GM12878 (cell line): ENCODE measurements around the gene DGCR8. TPM values are rescaled to one million over a fixed set of nuclear protein-coding genes. Genes with fewer than 3 reads are reported as not detected.
A peak's percentile ranks its signal among the peaks of the same experiment; 100 is the strongest.

Experiments used
- ATAC-seq: fragments of 200-7000 bp; cut with Tn5 transposase; 3 replicates; pipeline ENCODE4 v1.9.1; 2020; ENCODE audit warnings: mild to moderate bottlenecking, moderate library complexity
- BruUV-seq: library from RNA; stranded (reverse); fragments of 400-500 nt; replicated peaks from 2 replicates; lab custom pipeline; 2021; lab: Mats Ljungman, UMichigan
- CTCF ChIA-PET: fragments of 300-600 bp; sonication (Branson Sonifier 250); formaldehyde crosslinking; extraction: SDS; loops from one replicate; lab custom pipeline; 2021; ENCODE audit warnings: inconsistent platforms; lab: Yijun Ruan, JAX
- POLR2A ChIA-PET: fragments of 350-600 bp; formaldehyde crosslinking; extraction: SDS; loops from one replicate; lab custom pipeline; 2021; ENCODE audit warnings: inconsistent platforms; lab: Charles Lee
- RAD21 ChIA-PET: fragments of 300-600 bp; sonication (Branson Sonifier 250); formaldehyde crosslinking; loops from one replicate; lab custom pipeline; 2023; ENCODE audit warnings: antibody characterized with exemption; ENCODE audit not compliant: unreplicated experiment; lab: Charles Lee
- SMC1A ChIA-PET: fragments of 300-600 bp; sonication (Branson Sonifier 250); formaldehyde crosslinking; loops from one replicate; lab custom pipeline; 2023; ENCODE audit not compliant: unreplicated experiment, uncharacterized antibody; lab: Charles Lee
- DNase-seq: peaks from one replicate; pipeline ENCODE4 v3.0.0-alpha.2; 2011; ENCODE audit warnings: low read depth, low spot score
- FAIRE-seq: peaks from 3 replicates; lab custom pipeline; 2011; peaks lifted over from hg19 to GRCh38; lab: Jason Lieb, UNC
- H2AFZ ChIP-seq: 2 replicates; pipeline ENCODE4 v1.6.0; 2011; ENCODE audit warnings: low read depth, low read length, control low read depth; ENCODE audit not compliant: control insufficient read depth
- H3K27ac ChIP-seq: 2 replicates; pipeline ENCODE4 v1.5.1; 2011; ENCODE audit warnings: control low read depth; ENCODE audit not compliant: control insufficient read depth, insufficient read depth
- H3K27me3 ChIP-seq, 2 experiments: replicated peaks in 1 of 2; 2 replicates each; pipeline versions ENCODE4 v1.6.0 to v1.6.1; 2011; ENCODE audit warnings: low read length in 1 of 2; ENCODE audit not compliant: control insufficient read depth in 2 of 2, insufficient read depth in 2 of 2
- H3K36me3 ChIP-seq, 2 experiments: 2 replicates each; pipeline ENCODE4 v1.5.1; 2011; ENCODE audit warnings: low read length in 1 of 2; ENCODE audit not compliant: control insufficient read depth in 2 of 2, insufficient read depth in 2 of 2
- H3K4me1 ChIP-seq: 2 replicates; pipeline ENCODE4 v1.6.1; 2011; ENCODE audit warnings: mild to moderate bottlenecking, low read length, moderate library complexity, mixed read lengths; ENCODE audit not compliant: control insufficient read depth, insufficient read depth
- H3K4me2 ChIP-seq: 2 replicates; pipeline ENCODE4 v1.6.0; 2011; ENCODE audit warnings: control low read depth; ENCODE audit not compliant: control insufficient read depth, insufficient read depth
- H3K4me3 ChIP-seq: fragments of 200-600 bp; sonication (generic); 2 replicates; pipeline ENCODE4 v1.5.1; 2016
- H3K79me2 ChIP-seq: 2 replicates; pipeline ENCODE4 v1.6.0; 2011; ENCODE audit warnings: low read length; ENCODE audit not compliant: control insufficient read depth, insufficient read depth
- H3K9ac ChIP-seq: 2 replicates; pipeline ENCODE4 v1.8.0; 2011; ENCODE audit warnings: low read length, control low read depth, mixed read lengths; ENCODE audit not compliant: control insufficient read depth, insufficient read depth
- H3K9me3 ChIP-seq: replicated peaks from 3 replicates; pipeline ENCODE4 v1.5.1; 2011; ENCODE audit warnings: mild to moderate bottlenecking, low read length; ENCODE audit not compliant: control insufficient read depth, insufficient read depth
- H4K20me1 ChIP-seq: 2 replicates; pipeline ENCODE4 v1.6.0; 2011; ENCODE audit not compliant: control insufficient read depth, insufficient read depth
- EED ChIP-seq: sonication (generic); IDR thresholded peaks from 2 replicates; pipeline ENCODE4 v1.6.1; 2016; ENCODE audit warnings: antibody characterized with exemption, low read depth
- EP300 ChIP-seq, 2 experiments: fragments of 150-350 bp in 1 of 2; IDR thresholded peaks; 2 replicates each; pipeline ENCODE4 v1.6.1; 2011 to 2012; ENCODE audit warnings: low read depth in 2 of 2, low read length in 2 of 2, borderline replicate concordance in 1 of 2, improper control_type of control experiment in 1 of 2, inconsistent platforms in 1 of 2; ENCODE audit not compliant: control insufficient read depth in 1 of 2
- HDGF ChIP-seq: fragments of 450-650 bp; IDR thresholded peaks from 2 replicates; pipeline ENCODE4 v1.6.1; 2016; ENCODE audit warnings: antibody characterized with exemption
- LARP7 ChIP-seq: fragments of 450-650 bp; IDR thresholded peaks from 2 replicates; pipeline ENCODE4 v1.6.1; 2017; ENCODE audit warnings: mild to moderate bottlenecking
- MLLT1 ChIP-seq: fragments of 450-650 bp; IDR thresholded peaks from 2 replicates; pipeline ENCODE4 v1.6.1; 2016; ENCODE audit warnings: mild to moderate bottlenecking
- NFYA ChIP-seq: IDR thresholded peaks from 2 replicates; pipeline ENCODE4 v1.6.1; 2011; ENCODE audit warnings: low read depth, mild to moderate bottlenecking, low read length, improper control_type of control experiment, borderline replicate concordance
- RELA ChIP-seq: fragments of 450-650 bp; IDR thresholded peaks from 2 replicates; pipeline ENCODE4 v1.8.0; 2014; ENCODE audit warnings: borderline replicate concordance; ENCODE audit not compliant: partially characterized antibody
- SMC3 ChIP-seq: IDR thresholded peaks from 2 replicates; pipeline ENCODE4 v1.6.1; 2011; ENCODE audit warnings: low read length, improper control_type of control experiment, borderline replicate concordance
- SPI1 ChIP-seq: IDR thresholded peaks from 2 replicates; pipeline ENCODE4 v1.6.1; 2011; ENCODE audit warnings: low read depth, mild to moderate bottlenecking, low read length, moderate library complexity, borderline replicate concordance; ENCODE audit not compliant: insufficient read depth
- SREBF1 ChIP-seq: IDR thresholded peaks from 2 replicates; pipeline ENCODE4 v1.6.1; 2012; ENCODE audit warnings: mild to moderate bottlenecking, low read length
- SRF ChIP-seq, 2 experiments: IDR thresholded peaks; 2 replicates each; pipeline ENCODE4 v1.6.1; 2011; ENCODE audit warnings: low read depth in 2 of 2, low read length in 2 of 2, mild to moderate bottlenecking in 1 of 2, moderate library complexity in 1 of 2
- STAT1 ChIP-seq: fragments of 450-650 bp; conservative IDR thresholded peaks from 2 replicates; pipeline ENCODE4 v1.6.1; 2014; ENCODE audit warnings: antibody characterized with exemption, mild to moderate bottlenecking
- SUZ12 ChIP-seq: fragments of 200-600 bp; sonication (generic); IDR thresholded peaks from one replicate; pipeline ENCODE4 v1.6.1; 2018; ENCODE audit warnings: antibody characterized with exemption, mild to moderate bottlenecking; ENCODE audit not compliant: unreplicated experiment
- ZNF384 ChIP-seq: IDR thresholded peaks from 2 replicates; pipeline ENCODE4 v1.6.1; 2012; ENCODE audit warnings: low read depth, mild to moderate bottlenecking, low read length, improper control_type of control experiment, borderline replicate concordance
- WGBS: methylation state at CpG from one replicate; pipeline ENCODE4 v1.1.6; 2016; ENCODE audit warnings: low lambda C conversion rate; ENCODE audit not compliant: insufficient replicate concordance, insufficient coverage; ENCODE audit errors: missing lambda C conversion rate; 5-methylcytosine and 5-hydroxymethylcytosine counted together
- in situ Hi-C: fragments of 300-500 bp; cut with MboI; formaldehyde crosslinking; loops from 9 replicates; pipeline ENCODE4 v1.14.3; 2018; ENCODE audit warnings: mixed read lengths
- intact Hi-C: fragments of 100-400 bp; cut with micrococcal nuclease; formaldehyde crosslinking; loops from one replicate; pipeline ENCODE4 v1.14.2; 2022; ENCODE audit not compliant: unreplicated experiment
- polyA plus RNA-seq, 11 experiments: library from polyadenylated mRNA; depleted of rRNA in 4 of 11; unstranded in 6 of 11; stranded (reverse) in 5 of 11; fragments of >200 nt; fragmentation: Nextera tagmentation in 4 of 11; fragmentation: Illumina TruSeq in 1 of 11; extraction: Ambion mirVana in 4 of 11; extraction: Trizol in 1 of 11; gene quantifications; 1 replicate in 1 of 11; 2 replicates in 10 of 11; pipeline versions ENCODE4 v1.2.1 to v1.2.3, GENCODE V29; 2011 to 2016; ENCODE audit warnings: inconsistent platforms in 2 of 11, missing spikeins in 2 of 11, low read depth in 1 of 11
- total RNA-seq, 4 experiments: library from RNA; depleted of rRNA in 3 of 4; stranded (reverse); fragments of >200 nt in 3 of 4; fragmentation: Illumina TruSeq in 1 of 4; extraction: Trizol in 1 of 4; gene quantifications; 2 replicates each; pipeline versions ENCODE4 v1.2.1 to v1.2.3, GENCODE V29; 2013 to 2021

The DGCR8 gene
- total and polyA plus RNA-seq, 10 of the 15 experiments (the other 5 are each of a cell fraction or from before 2014, with no cell fraction given), result 1.2 to 35.1 (median 17.2) TPM

DNA sequence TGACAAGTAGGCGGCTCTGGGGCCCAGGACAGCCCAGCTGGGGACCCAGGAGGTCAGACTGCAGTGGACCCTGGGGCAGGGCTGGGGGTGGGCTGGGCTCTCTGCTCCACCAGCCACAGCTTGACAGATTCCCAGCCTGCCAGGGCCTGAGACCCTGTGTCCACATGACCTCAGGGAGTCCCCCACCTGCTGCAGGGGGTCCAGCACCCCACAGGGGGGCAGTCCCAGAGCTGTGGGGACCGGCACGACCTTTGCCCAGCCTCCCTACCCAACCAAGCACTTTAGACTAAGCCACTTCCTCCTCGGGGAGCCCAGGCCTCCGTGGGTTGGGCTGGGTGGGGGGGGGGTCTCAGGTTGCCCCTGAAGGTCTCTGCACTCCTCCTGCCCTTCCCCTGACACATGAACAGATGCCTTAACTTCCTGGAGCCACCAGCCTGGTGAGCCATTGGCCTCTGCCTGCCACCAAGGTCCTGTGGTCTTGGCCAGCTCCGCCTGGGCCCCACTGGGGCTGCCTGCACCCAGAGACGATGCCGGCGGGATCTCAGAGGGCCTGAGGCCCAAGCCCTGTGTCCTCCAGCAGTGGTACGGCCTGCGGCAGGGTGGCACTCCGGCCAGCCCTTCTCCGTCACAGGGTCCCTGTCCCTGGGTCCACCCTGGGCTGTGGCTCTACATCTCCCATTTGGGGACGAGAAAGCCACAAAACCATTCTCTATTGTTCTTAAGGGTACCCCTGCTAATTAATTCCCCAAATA is 67.4 kb downstream of the DGCR8 start:
- FAIRE-seq, result no peak
- no TSS peak for BruUV-seq
- WGBS, result 52% methylated on average over 14 of the region's 14 CpGs
- Histone ChIP-seq H3K4me2 (no peak overlapping the region), H3K27me3 (no peaks in the 10 kb centered on the region), H3K9me3 (no peaks in the 10 kb centered on the region)
- in situ Hi-C loops, result no loop called here
- ChIA-PET SMC1A (no interaction called here), RAD21 (interaction anchor here (1.0 to 1.5 kb wide), 2 partner anchors 10 to 100 kb away, joined by 3 to 4 read pairs; no protein-coding TSS in a partner anchor), POLR2A (no interaction called here)
- DNase-seq, result no peak
- TF ChIP-seq SMC3 (no peak), SPI1 (peak; percentile 22; the same call in 1 of the 2 replicates)
- TF ChIP-seq, all 136 proteins: peak for 1
- H3K4me1 ChIP-seq, result peaks cover 4% of the 10 kb centered on the region; the same call in 1 of the 2 replicates
- no peak overlapping the region for H3K9ac ChIP-seq
- no peaks in the 10 kb centered on the region for H3K36me3 ChIP-seq
- no peak overlapping the region for H3K27ac ChIP-seq
- CTCF ChIA-PET, result no interaction called here
- intact Hi-C loops, result no loop called here
- ATAC-seq, result peak; percentile 71
- H2AFZ ChIP-seq, result no peak overlapping the region
- no peak overlapping the region for H3K4me3 ChIP-seq
- H4K20me1 ChIP-seq, result no peaks in the 10 kb centered on the region
- H3K79me2 ChIP-seq, result no peaks in the 10 kb centered on the region

DNA sequence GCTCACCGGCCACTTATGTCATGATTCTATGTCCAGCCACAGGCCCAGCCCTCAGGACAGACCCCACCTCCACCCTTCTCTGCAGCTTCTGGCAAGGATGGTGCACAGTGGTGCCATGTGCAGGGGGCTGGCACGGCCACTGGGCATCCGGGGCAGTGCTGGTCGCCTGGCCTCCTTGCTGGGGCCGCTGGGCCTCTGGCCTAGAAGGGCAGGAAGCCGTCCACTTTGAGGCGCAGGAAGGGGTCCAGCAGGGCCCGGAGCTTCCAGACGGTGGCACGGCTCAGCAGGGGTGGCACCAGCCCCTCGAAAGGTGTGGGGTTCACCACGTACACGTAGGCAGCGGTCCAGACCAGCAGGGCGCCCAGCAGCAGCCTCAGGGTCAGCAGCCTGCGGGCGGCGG is 68.4 kb downstream of the DGCR8 start:
- H3K27ac ChIP-seq, result no peak overlapping the region
- WGBS, result 79% methylated on average over 18 of the region's 18 CpGs
- H3K79me2 ChIP-seq, result no peaks in the 10 kb centered on the region
- SMC1A ChIA-PET, result no interaction called here
- in situ Hi-C loops (no loop called here), intact Hi-C loops (no loop called here)
- no peak overlapping the region for H2AFZ ChIP-seq
- CTCF ChIA-PET, result no interaction called here
- H3K27me3 ChIP-seq, result no peaks in the 10 kb centered on the region
- RAD21 ChIA-PET, result interaction anchor here (0.7 kb wide), 1 partner anchor 270 kb away, joined by 3 read pairs; no protein-coding TSS in a partner anchor
- no peak for FAIRE-seq
- ATAC-seq, result no peak
- H3K4me2 ChIP-seq, result no peak overlapping the region
- H3K4me3 ChIP-seq, result no peak overlapping the region
- no peaks in the 10 kb centered on the region for H4K20me1 ChIP-seq
- H3K4me1 ChIP-seq, result peaks cover 4% of the 10 kb centered on the region; the same call in 1 of the 2 replicates
- no peaks in the 10 kb centered on the region for H3K9me3 ChIP-seq
- H3K9ac ChIP-seq, result no peak overlapping the region
- no peak for DNase-seq
- POLR2A ChIA-PET, result no interaction called here
- H3K36me3 ChIP-seq, result no peaks in the 10 kb centered on the region
- BruUV-seq, result no TSS peak
- TF ChIP-seq RELA (no peak), ZNF384 (no peak), STAT1 (no peak), MLLT1 (no peak), SRF (IDR thresholded peaks at IDR 0.05; ENCODE audit: low read depth in 2 of 2, low read length in 2 of 2) (no peak), LARP7 (no peak), HDGF (no peak), NFYA (no peak), EED (no peak), SREBF1 (no peak), EP300 (IDR thresholded peaks at IDR 0.05; ENCODE audit: borderline replicate concordance in 1 of 2, control insufficient read depth in 1 of 2, low read depth in 2 of 2, low read length in 2 of 2) (no peak), SUZ12 (no peak)
